PC-9 (cell line): ENCODE data around the gene NFIA.

Experiments used
- CTCF ChIP-seq: fragments of 200-600 bp; sonication (generic); conservative IDR thresholded peaks from 2 replicates; pipeline ENCODE4 v1.6.1; 2017; ENCODE audit warnings: mixed run types, antibody characterized with exemption, mild to moderate bottlenecking, moderate library complexity
- EZH2 ChIP-seq: fragments of 200-600 bp; sonication (generic); IDR thresholded peaks from 2 replicates; pipeline ENCODE4 v1.8.0; 2017; ENCODE audit warnings: antibody characterized with exemption, low read depth

DNA sequence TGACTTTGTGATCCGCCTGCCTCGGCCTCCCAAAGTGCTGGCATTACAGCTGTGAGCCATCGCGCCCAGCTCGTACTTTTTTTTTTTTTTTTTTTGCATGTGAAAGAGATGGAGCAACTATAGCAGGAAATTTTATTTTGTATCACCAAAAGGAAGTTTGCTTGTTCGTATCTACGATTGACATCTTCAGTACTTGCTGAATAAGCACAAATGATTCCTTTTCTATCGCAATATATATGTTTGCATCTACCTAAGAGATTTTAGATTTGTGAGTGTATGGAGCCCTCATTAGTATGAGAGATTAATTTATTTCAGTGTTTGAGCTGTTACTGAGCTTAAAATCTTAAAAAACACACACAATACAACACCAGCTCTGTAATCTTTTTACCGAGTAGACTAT, 143.1 kb downstream of the NFIA start:
- TF ChIP-seq CTCF (no peak), EZH2 (no peak)
